ENCODE measurements around the gene ATP2B2.

ATP2B2 gene

GRCh38 chr3:10279384-10280176 is 225.8 kb downstream of the ATP2B2 start:
- DNase-seq (ENCODE audit: low read depth in 2 of 2): no peak

GRCh38 chr3:10278501-10278900 is 226.9 kb downstream of the ATP2B2 start:
- DNase-seq (ENCODE audit: low read depth in 2 of 2): no peak

GRCh38 chr3:10277115-10277625 is 228.2 kb downstream of the ATP2B2 start:
- DNase-seq (ENCODE audit: low read depth in 2 of 2): no peak

GRCh38 chr3:10274601-10275000 is 230.8 kb downstream of the ATP2B2 start:
- no peak for DNase-seq (ENCODE audit: low read depth in 2 of 2)

Data from stimulated activated CD4-positive, alpha-beta T cell treated with anti-CD3 and anti-CD28 coated beads, Interleukin-15, amount 100 ng/mL, for 48 hours (primary cell).